ENCODE results near the gene SARS1.

DNA sequence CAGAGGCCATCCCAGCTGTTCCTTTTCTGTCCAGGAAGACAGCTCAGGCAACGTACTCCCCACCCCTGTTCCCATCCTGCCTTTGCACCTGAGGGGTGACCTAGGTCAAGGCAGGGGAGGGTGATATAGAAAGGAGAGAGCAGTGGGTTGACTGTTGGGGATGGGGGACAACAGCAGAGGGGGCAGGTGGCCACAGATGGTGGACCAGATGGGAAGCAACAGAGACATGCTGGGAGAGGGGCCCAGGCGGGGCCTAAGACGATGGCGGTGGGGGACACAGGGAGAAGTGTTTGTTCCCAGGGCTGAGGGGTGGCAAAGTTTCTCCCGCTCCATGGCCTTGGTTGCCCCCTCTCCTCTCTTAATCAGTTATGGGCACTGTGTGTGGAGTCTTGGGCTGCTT is 42.0 kb downstream of the SARS1 start:
- TF ChIP-seq, protein P1, sequence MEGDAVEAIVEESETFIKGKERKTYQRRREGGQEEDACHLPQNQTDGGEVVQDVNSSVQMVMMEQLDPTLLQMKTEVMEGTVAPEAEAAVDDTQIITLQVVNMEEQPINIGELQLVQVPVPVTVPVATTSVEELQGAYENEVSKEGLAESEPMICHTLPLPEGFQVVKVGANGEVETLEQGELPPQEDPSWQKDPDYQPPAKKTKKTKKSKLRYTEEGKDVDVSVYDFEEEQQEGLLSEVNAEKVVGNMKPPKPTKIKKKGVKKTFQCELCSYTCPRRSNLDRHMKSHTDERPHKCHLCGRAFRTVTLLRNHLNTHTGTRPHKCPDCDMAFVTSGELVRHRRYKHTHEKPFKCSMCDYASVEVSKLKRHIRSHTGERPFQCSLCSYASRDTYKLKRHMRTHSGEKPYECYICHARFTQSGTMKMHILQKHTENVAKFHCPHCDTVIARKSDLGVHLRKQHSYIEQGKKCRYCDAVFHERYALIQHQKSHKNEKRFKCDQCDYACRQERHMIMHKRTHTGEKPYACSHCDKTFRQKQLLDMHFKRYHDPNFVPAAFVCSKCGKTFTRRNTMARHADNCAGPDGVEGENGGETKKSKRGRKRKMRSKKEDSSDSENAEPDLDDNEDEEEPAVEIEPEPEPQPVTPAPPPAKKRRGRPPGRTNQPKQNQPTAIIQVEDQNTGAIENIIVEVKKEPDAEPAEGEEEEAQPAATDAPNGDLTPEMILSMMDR (conservative IDR thresholded peaks at IDR 0.05 in 1 of 2, IDR thresholded peaks at IDR 0.05 in 1 of 2; ENCODE audit: low read depth in 1 of 2, low read length in 2 of 2), result no peak
- TF ChIP-seq EZH2 (IDR thresholded peaks at IDR 0.05; ENCODE audit: low read length, missing control alignments), result no peak
